Central memory CD8-positive, alpha-beta T cell (primary cell): Measurements from ENCODE around the gene FSTL4.

Source experiments
- ATAC-seq: fragments of 150-1000 bp; cut with Tn5 transposase; replicated peaks from 2 replicates; pipeline ENCODE4 v1.10.0; 2022; ENCODE audit warnings: mild to moderate bottlenecking, moderate FRiP score, moderate number of reproducible peaks; ENCODE audit not compliant: poor library complexity, severe bottlenecking; ENCODE audit errors: extremely low read depth
- DNase-seq, 2 donors: peaks; one replicate each; pipeline ENCODE4 v3.0.0; 2021; ENCODE audit warnings: low spot score in 2 of 2
- H3K27ac Mint-ChIP-seq: one replicate; pipeline ENCODE4 v1.8.0; 2022; ENCODE audit warnings: low read depth, mild to moderate bottlenecking, moderate library complexity, mixed read lengths
- H3K27me3 Mint-ChIP-seq: one replicate; pipeline ENCODE4 v1.8.0; 2022; ENCODE audit warnings: mixed read lengths
- H3K36me3 Mint-ChIP-seq: one replicate; pipeline ENCODE4 v1.8.0; 2022; ENCODE audit warnings: mild to moderate bottlenecking, moderate library complexity, mixed read lengths; ENCODE audit not compliant: insufficient read depth
- H3K4me1 Mint-ChIP-seq: one replicate; pipeline ENCODE4 v1.8.0; 2022; ENCODE audit warnings: mixed read lengths
- H3K4me3 Mint-ChIP-seq: one replicate; pipeline ENCODE4 v1.8.0; 2022; ENCODE audit warnings: mild to moderate bottlenecking, moderate library complexity, mixed read lengths
- H3K9me3 Mint-ChIP-seq: one replicate; pipeline ENCODE4 v1.8.0; 2022; ENCODE audit warnings: mixed read lengths

FSTL4 gene

DNA sequence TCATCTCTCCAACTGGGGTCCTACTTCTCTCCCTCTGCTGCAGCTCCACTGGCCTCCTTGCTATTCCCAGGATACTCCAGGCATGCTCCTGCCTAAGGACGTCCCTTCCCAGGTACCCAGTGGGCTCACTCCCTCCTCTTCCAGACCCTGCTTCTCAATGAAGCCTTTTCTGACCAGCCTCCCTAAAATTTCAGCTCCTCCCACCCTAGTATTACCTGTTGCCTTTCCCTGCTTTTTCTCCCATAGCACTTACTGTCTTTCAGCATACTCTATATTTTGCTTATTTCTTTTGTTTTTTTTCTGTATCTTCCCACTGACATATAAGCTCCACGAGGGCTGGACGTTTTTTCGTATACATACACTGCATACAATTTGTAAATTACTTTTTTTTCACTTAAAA lies 26.1 kb upstream of the FSTL4 start:
- no peak overlapping the region for H3K4me3 Mint-ChIP-seq
- ATAC-seq (no peak), DNase-seq (no peak)
- H3K36me3 Mint-ChIP-seq: no peaks in the 10 kb centered on the region
- H3K9me3 Mint-ChIP-seq: peaks cover 3% of the 10 kb centered on the region
- H3K4me1 Mint-ChIP-seq: no peaks in the 10 kb centered on the region
- H3K27me3 Mint-ChIP-seq: peaks cover 49% of the 10 kb centered on the region
- no peak overlapping the region for H3K27ac Mint-ChIP-seq

DNA sequence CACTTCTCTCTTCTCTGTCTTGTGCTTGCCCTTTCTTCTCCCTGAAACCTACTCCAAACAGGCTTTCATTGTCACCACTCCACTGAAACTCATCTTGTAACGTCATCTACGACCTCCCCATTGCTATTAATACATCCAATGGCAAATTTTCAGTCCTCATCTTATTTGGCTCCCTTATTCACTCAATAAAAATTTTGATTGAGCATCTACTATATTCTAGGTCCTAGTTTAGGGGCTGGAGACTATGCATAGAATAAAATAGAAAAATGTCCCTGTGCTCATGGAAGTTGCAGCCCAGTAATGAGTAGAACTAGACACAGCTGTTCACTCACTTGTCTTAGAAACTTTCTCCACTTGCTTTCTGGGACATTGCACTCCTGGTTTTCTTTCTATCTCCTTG lies 24.9 kb upstream of the FSTL4 start:
- H3K27me3 Mint-ChIP-seq: peaks cover 53% of the 10 kb centered on the region
- peaks cover 9% of the 10 kb centered on the region for H3K9me3 Mint-ChIP-seq
- DNase-seq: no peak
- no peaks in the 10 kb centered on the region for H3K36me3 Mint-ChIP-seq
- ATAC-seq: no peak
- H3K4me1 Mint-ChIP-seq: no peaks in the 10 kb centered on the region
- no peak overlapping the region for H3K27ac Mint-ChIP-seq
- H3K4me3 Mint-ChIP-seq: no peak overlapping the region

DNA sequence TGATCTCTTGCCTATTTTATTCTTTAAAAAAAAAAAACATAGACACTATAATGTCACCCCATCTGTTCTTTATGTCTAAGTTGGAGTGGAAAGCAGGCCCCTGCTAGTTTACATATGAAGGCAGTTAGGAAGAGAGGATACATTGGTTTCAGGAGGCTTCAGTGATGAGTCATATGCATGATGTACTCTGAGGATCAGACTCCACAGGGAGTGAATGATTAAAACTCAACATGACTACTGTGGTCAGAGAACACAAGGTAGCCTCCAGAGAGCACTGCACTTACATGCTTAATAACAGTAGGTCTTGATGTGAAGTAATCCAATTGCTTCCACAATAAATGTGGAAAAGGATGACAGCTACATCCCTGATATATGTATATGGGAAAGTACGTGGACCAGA lies 22.7 kb upstream of the FSTL4 start:
- peaks cover 9% of the 10 kb centered on the region for H3K9me3 Mint-ChIP-seq
- H3K27ac Mint-ChIP-seq: no peak overlapping the region
- ATAC-seq (no peak), DNase-seq (no peak)
- H3K4me3 Mint-ChIP-seq: no peak overlapping the region
- H3K27me3 Mint-ChIP-seq: peaks cover 65% of the 10 kb centered on the region
- H3K36me3 Mint-ChIP-seq: no peaks in the 10 kb centered on the region
- H3K4me1 Mint-ChIP-seq: no peaks in the 10 kb centered on the region

DNA sequence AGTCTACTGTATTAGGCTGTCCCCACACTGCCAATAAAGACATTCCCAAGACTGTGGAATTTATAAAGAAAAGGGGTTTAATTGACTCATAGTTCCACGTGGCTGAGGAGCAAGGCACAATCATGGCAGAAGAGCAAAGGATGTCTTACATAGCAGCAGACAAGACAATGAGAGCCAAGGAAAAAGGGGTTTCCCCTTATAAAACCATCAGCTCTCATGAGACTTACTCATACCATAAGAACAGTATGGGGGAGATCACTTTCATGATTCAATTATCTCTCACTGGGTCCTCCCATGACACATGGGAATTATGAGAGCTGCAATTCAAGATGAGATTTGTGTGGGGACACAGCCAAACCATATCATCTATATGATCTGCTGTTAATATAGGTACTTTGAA lies 14.8 kb upstream of the FSTL4 start:
- peaks cover 80% of the 10 kb centered on the region for H3K27me3 Mint-ChIP-seq
- ATAC-seq: no peak

DNA sequence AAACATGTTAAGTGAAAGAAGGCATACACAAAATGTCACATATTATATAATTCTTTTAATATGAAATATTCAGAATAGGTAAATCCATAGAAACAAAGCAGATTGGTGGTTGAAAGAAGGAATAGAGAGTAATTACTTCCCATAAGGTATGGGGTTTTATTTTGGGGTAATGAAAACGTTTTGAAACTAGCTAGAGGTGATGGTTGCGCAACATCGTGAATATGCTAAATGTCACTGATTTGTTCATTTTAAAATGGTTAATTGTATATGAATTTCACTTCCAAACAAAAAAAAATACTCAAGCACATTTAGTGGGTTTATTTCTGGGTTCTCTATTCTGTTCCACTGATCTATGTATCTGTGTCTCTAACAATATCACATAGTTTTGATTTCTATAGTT lies 12.0 kb upstream of the FSTL4 start:
- Mint-ChIP-seq H3K9me3 (no peaks in the 10 kb centered on the region), H3K36me3 (no peaks in the 10 kb centered on the region), H3K4me1 (no peaks in the 10 kb centered on the region), H3K4me3 (no peak overlapping the region), H3K27me3 (peaks cover 74% of the 10 kb centered on the region), H3K27ac (no peak overlapping the region)
- DNase-seq (no peak), ATAC-seq (no peak)

More for the DNA sequence above, 14.8 kb upstream of the FSTL4 start:
- DNase-seq: no peak
- Mint-ChIP-seq H3K4me1 (no peaks in the 10 kb centered on the region), H3K36me3 (no peaks in the 10 kb centered on the region), H3K4me3 (no peak overlapping the region), H3K27ac (no peak overlapping the region), H3K9me3 (no peaks in the 10 kb centered on the region)

DNA sequence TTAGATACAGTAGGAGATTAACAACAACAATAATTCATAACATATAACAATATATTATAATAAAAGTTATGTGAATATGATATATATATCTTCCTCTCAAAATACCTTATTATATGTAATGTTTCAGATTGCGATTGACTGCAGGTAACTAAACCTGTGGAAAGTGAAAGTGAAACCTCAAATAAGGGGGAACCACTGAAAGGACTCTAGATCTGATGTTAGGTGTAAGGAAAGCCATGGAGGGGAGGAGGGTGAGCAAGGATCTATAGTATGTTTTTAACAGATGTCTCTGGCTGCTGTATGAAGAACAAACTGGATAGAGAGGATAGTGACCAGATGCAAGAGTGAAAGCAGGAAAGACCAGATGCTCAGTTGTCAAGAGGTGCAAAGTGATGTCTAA lies 5.8 kb upstream of the FSTL4 start:
- Mint-ChIP-seq H3K4me1 (peaks cover 13% of the 10 kb centered on the region), H3K27me3 (peaks cover 65% of the 10 kb centered on the region), H3K4me3 (peak overlapping the region; percentile 59), H3K27ac (no peak overlapping the region), H3K36me3 (no peaks in the 10 kb centered on the region), H3K9me3 (no peaks in the 10 kb centered on the region)
- ATAC-seq: no peak
- DNase-seq: no peak

DNA sequence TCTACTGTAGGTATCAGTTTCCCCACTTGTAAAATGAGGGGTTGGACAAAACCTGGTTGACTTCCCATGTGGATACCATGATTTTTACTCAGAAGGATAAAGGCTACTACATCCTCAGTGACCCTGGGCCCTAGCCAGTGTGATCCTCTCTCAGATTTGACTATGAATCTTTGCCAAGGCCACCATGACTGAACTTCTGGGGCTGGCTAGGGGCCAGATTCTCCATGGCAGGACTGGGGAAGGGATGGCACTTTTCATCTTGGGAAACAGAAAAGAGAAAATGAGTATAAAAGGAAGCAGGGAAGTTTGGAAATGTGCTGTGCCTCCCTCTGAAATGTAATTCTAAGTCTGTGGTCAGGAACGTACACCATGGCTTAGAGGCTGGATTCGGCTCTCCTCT lies 1.4 kb upstream of the FSTL4 start:
- H3K4me3 Mint-ChIP-seq: no peak overlapping the region
- DNase-seq (no peak), ATAC-seq (no peak)
- no peak overlapping the region for H3K27ac Mint-ChIP-seq
- no peaks in the 10 kb centered on the region for H3K36me3 Mint-ChIP-seq
- H3K9me3 Mint-ChIP-seq: no peaks in the 10 kb centered on the region
- peaks cover 63% of the 10 kb centered on the region for H3K27me3 Mint-ChIP-seq
- peaks cover 18% of the 10 kb centered on the region for H3K4me1 Mint-ChIP-seq

DNA sequence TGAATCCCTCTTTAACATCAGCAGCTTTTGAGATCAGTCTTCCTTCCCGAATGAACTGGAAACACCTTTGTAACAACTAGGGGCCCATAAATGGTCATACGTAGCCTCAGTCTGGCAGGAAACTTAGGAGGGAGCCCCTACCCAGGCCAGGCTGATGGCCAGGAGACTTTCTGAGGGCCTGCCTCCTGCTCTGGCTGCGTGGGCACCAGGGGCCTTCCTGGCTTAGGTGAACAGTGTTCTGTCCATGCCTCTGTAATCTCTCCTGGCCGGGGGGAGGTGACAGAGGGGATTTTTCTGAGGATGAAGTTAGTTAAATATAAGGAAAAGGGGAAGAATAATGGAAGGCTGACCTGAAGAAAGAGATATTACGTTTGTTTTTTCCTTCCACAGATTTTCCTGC lies 843 bp upstream of the FSTL4 start:
- Mint-ChIP-seq H3K27me3 (peaks cover 67% of the 10 kb centered on the region), H3K27ac (no peak overlapping the region), H3K4me1 (peaks cover 15% of the 10 kb centered on the region), H3K9me3 (no peaks in the 10 kb centered on the region), H3K36me3 (no peaks in the 10 kb centered on the region), H3K4me3 (peak overlapping the region; percentile 76)
- ATAC-seq (no peak), DNase-seq (no peak)

DNA sequence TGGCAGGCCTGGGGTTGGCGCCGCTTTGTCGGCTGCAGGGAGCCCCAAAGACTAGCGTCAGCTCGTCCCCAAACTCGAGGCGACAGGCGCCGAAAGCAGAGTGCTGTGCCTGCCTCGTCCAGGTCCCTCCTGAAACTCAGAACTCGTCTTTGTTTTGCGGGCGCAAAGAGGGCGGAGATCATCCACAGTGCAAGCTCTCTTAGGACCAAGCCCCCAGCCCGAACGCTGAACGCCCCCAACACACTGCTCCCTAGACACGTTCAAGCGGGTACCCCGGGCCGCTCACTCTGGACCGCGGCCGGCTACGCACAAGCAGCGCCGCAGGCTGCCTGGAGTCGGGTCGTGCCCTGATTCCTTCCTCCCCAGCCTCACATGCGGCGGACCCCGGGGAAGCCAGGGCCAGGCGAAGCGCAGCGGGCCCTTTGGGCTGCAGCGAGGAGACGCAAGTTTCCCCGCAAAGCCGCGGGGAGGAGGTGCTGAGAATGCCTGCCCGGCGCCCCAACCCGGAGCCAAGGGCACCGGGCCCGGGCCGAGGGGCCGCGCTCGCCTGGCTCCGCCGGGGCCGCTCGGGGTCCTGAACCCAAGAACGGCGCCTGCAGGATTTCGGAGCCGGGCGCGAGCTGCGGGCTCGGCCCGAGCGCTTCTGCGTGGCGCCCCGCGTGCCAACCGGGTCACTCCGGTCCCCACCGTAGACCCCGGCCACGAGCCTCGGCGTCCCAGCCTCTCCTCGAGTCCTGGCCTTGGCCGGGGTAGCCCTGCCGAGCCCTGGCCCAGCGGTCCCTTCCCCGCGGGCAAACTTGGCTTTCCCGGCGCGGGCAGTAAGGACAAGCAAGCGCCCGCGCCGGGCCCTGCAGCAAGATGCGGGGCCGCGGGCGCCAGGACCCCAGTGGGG lies 738 bp downstream of the FSTL4 start:
- Mint-ChIP-seq H3K4me3 (peak overlapping the region; percentile 65), H3K27ac (no peak overlapping the region), H3K4me1 (peaks cover 6% of the 10 kb centered on the region), H3K36me3 (no peaks in the 10 kb centered on the region), H3K27me3 (peaks cover 79% of the 10 kb centered on the region), H3K9me3 (no peaks in the 10 kb centered on the region)
- ATAC-seq: no peak
- DNase-seq: no peak

DNA sequence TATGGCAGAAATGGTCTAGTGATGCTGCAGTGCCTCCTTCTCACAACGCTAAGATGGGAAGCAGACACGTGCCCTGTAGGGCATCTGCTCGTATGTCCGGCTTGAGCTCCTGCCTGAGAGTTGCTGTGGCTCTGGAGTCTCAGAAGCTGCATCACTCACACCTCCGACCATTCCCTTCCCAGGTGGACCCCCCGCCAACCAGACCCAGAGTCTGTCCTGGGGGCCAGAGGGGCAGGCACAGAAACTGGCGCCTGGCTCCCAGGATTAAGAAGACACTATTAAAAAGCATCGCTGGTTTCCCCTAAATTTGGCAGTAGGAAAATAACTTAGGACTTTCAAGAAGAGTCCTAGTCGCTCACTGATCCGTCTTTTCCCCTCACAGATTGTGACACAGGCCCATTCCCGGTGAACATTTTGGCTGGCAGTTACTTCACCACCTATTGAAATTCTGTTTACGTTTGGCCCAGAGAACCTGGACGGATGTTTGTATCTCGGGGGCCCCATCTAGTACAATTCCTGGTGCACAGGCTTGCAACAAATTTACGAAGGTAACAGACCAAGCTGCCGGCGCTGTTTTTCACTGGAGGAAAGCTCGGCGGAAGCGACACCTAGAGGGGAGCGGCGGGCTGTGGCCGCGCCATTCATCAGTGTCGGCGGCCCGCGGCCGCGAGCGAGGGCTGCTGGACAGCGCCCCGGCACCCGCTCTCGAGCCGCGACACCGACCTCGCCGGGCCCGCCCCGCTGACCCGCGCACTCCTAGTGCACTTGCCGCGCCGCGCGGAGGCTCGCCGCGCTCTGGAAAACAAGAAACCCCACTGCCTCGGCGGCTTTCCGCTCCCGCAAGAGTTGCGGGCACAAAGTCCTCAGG lies 1.6 kb downstream of the FSTL4 start:
- no peak for DNase-seq
- Mint-ChIP-seq H3K36me3 (no peaks in the 10 kb centered on the region), H3K4me3 (peak overlapping the region; percentile 65), H3K9me3 (no peaks in the 10 kb centered on the region), H3K4me1 (peaks cover 6% of the 10 kb centered on the region), H3K27me3 (peaks cover 80% of the 10 kb centered on the region), H3K27ac (no peak overlapping the region)
- no peak for ATAC-seq

DNA sequence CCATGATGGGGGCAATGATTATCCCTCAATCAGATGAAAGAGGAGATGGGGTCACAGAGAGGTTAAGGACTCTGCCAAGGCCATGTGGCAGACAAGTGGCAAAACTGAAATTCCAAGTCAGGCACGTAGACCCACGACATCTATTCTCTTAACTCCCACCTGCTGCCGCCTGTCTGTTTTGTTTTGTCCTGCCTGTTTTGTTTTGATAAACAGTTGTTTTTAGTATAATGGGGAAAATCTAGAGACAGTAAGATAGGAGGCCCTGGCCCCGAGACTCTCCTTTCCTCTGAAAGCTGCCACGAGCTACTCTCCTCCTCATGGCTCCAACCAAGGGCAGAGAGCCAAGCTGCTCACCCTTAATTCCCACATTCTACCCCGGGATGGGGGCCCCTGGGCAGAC lies 4.9 kb downstream of the FSTL4 start:
- ATAC-seq: no peak
- no peaks in the 10 kb centered on the region for H3K36me3 Mint-ChIP-seq
- no peak overlapping the region for H3K27ac Mint-ChIP-seq
- H3K27me3 Mint-ChIP-seq: peaks cover 71% of the 10 kb centered on the region
- H3K9me3 Mint-ChIP-seq: no peaks in the 10 kb centered on the region
- DNase-seq: no peak
- no peaks in the 10 kb centered on the region for H3K4me1 Mint-ChIP-seq
- H3K4me3 Mint-ChIP-seq: no peak overlapping the region

DNA sequence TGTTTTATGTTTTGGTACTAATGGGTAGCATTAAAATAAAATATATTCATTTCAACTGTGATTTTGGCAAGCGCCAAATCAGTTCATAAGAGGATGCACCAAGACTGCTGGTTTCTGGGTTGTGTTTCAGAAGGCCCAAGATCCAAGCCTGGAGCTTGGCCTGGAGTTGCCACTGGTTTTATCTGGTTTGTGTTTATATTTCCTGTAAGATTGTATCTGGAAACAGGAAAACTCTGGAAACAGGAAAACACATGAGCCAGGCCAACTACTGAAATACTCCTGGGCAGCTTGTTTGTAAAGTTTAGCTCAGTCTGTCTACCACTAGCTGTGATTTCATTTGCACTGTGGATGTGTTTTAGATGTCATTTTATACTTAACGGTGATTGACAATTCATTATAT lies 5.5 kb downstream of the FSTL4 start:
- Mint-ChIP-seq H3K27ac (no peak overlapping the region), H3K9me3 (no peaks in the 10 kb centered on the region), H3K4me1 (no peaks in the 10 kb centered on the region), H3K27me3 (peaks cover 77% of the 10 kb centered on the region), H3K4me3 (no peak overlapping the region), H3K36me3 (no peaks in the 10 kb centered on the region)
- no peak for DNase-seq
- no peak for ATAC-seq

DNA sequence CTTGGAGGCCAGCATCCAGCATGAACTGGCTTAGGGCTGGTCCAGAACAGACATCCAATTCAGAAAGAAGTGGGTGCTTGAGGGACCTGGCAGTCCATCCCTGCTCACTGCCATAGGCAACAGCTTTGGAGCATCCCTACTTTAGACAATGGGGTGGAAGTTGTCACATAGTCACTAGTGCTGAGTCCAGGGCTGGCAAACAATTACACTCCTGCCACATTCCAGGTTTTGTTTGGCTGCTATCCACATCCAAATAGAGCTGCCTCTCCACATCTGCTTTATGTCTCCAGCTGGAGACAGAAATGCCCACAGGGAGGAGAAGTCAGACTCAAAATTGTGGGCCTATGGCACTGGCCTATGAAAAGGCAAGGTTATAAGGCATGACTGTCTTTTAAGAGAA lies 7.0 kb downstream of the FSTL4 start:
- H3K27me3 Mint-ChIP-seq: peaks cover 80% of the 10 kb centered on the region
- no peak overlapping the region for H3K27ac Mint-ChIP-seq
- H3K4me3 Mint-ChIP-seq: no peak overlapping the region
- DNase-seq: no peak
- no peaks in the 10 kb centered on the region for H3K36me3 Mint-ChIP-seq
- no peaks in the 10 kb centered on the region for H3K4me1 Mint-ChIP-seq
- ATAC-seq: no peak
- H3K9me3 Mint-ChIP-seq: no peaks in the 10 kb centered on the region
